ENCODE data around the gene VAC14. TPM values are rescaled to one million over a fixed set of nuclear protein-coding genes. Genes with fewer than 3 reads are reported as not detected.
A peak's percentile ranks its signal among the peaks of the same experiment; 100 is the strongest.

The VAC14 gene
- total RNA-seq, 1 experiment from 2014 or later, result 49.9 TPM

GRCh38 chr16:70770626-70771552 lies 30.1 kb downstream of the VAC14 start:
- no peak overlapping the region for H3K14ac ChIP-seq (ENCODE audit: insufficient read depth, low read length)
- Mint-ChIP-seq H3K9me3 (no peaks in the 10 kb centered on the region), H3K27ac (peak overlapping the region in 1 of 3 experiments; percentile 61; a peak in 1 of 7 replicates), H3K4me1 (no peaks in the 10 kb centered on the region), H3K4me3 (no peak overlapping the region), H3K36me3 (ENCODE audit: insufficient read depth in 1 of 3, low read depth in 3 of 3) (peaks cover 6 to 37% (median 18%) of the 10 kb centered on the region in 3 experiments; a peak in 6 of 7 replicates), H3K27me3 (ENCODE audit: low read depth) (no peaks in the 10 kb centered on the region)
- no peak overlapping the region for H2BK15ac ChIP-seq (ENCODE audit: low read depth, low read length)
- H3K27me3 ChIP-seq (ENCODE audit: insufficient read depth, low read length), result no peaks in the 10 kb centered on the region
- no peak overlapping the region for H4K8ac ChIP-seq (replicated peaks; ENCODE audit: insufficient read length, low read depth, low read length)
- no peak overlapping the region for H2BK12ac ChIP-seq (ENCODE audit: insufficient read length, low read depth, low read length)
- H3K56ac ChIP-seq (ENCODE audit: insufficient read length, low read depth, low read length), result no peak overlapping the region
- peak; percentile 70 for DNase-seq
- H2BK120ac ChIP-seq (ENCODE audit: low read depth, low read length, poor library complexity, severe bottlenecking), result no peak overlapping the region
- no peaks in the 10 kb centered on the region for H3K79me2 ChIP-seq (ENCODE audit: insufficient read depth, low read length)
- H3K4me2 ChIP-seq (ENCODE audit: insufficient read depth, insufficient read length, low read length), result no peak overlapping the region
- H3K27ac ChIP-seq (ENCODE audit: insufficient read length, low read depth, low read length), result no peak overlapping the region
- no peak overlapping the region for H3K9ac ChIP-seq (ENCODE audit: extremely low read depth, insufficient read length, low read length)
- no peaks in the 10 kb centered on the region for H3K79me1 ChIP-seq (ENCODE audit: insufficient read depth, low read depth, low read length, poor library complexity, severe bottlenecking)
- H3K9me3 ChIP-seq (ENCODE audit: control insufficient read depth, low read depth, low read length), result no peaks in the 10 kb centered on the region
- no peak overlapping the region for H4K91ac ChIP-seq (ENCODE audit: insufficient read length, low read depth, low read length)
- H3K4me1 ChIP-seq (ENCODE audit: insufficient read depth, low read length), result no peaks in the 10 kb centered on the region
- H2AK5ac ChIP-seq (ENCODE audit: insufficient read length, low read length), result no peak overlapping the region
- no peaks in the 10 kb centered on the region for H3K23me2 ChIP-seq (ENCODE audit: insufficient read length, low read depth, low read length, poor library complexity, severe bottlenecking)
- H4K5ac ChIP-seq (ENCODE audit: insufficient read length, low read depth, low read length), result no peak overlapping the region
- WGBS (ENCODE audit: extremely low coverage, insufficient read length, low lambda C conversion rate), result no CpG with 5 or more reads among the region's 15 CpGs
- H2AFZ ChIP-seq (ENCODE audit: low read length), result no peak overlapping the region
- no peak overlapping the region for H2BK5ac ChIP-seq (ENCODE audit: insufficient read length, low read length)
- TF ChIP-seq CTCF (conservative IDR thresholded peaks at IDR 0.05), result peak; percentile 95
- no peak overlapping the region for H3T11ph ChIP-seq (ENCODE audit: low read length)
- no peak overlapping the region for H3K18ac ChIP-seq (ENCODE audit: insufficient read length, low read depth, low read length)
- H4K20me1 ChIP-seq (ENCODE audit: control insufficient read depth, insufficient read depth, insufficient read length), result no peaks in the 10 kb centered on the region
- no peak overlapping the region for H3K4ac ChIP-seq (ENCODE audit: low read depth, low read length)
- no peak overlapping the region for H2BK20ac ChIP-seq (ENCODE audit: low read depth, low read length, poor library complexity, severe bottlenecking)
- H3K23ac ChIP-seq (ENCODE audit: insufficient read length, low read depth, low read length), result no peak overlapping the region
